NCI-H2227 (cell line): ENCODE data around the gene UPK1A.
"Not testable (repeated sequence)": the region's sequence is repeated elsewhere in the genome, so short reads cannot be mapped to it uniquely, and the experiment has no call there.

ENCODE experiments used
- DNase-seq: peaks from one replicate; lab custom pipeline; 2025; ENCODE audit not compliant: unreplicated experiment; lab: John Stamatoyannopoulos, UW

The UPK1A gene

GRCh38 chr19:35644206-35644986 lies 21.9 kb upstream of the UPK1A start:
- peak; percentile 100 for DNase-seq

GRCh38 chr19:35644987-35645679 lies 21.2 kb upstream of the UPK1A start:
- peak; percentile 97 for DNase-seq

GRCh38 chr19:35645680-35646511 lies 20.4 kb upstream of the UPK1A start:
- DNase-seq = no peak

GRCh38 chr19:35648017-35648961 lies 18.0 kb upstream of the UPK1A start, which contains the start of gene COX6B1:
COX6B1 (plus strand) TSS chr19:35648323; CDS start chr19:35651244, 2,921 bp downstream.
- peak; percentile 100 for DNase-seq

- no peak for DNase-seq
Measured at GRCh38 chr19:35650581-35650980, 15.7 kb upstream of the UPK1A start.

GRCh38 chr19:35654828-35655227 lies 11.5 kb upstream of the UPK1A start:
- not testable (repeated sequence) for DNase-seq

GRCh38 chr19:35655600-35655999 lies 10.7 kb upstream of the UPK1A start:
- no peak for DNase-seq

- DNase-seq = no peak
Measured at GRCh38 chr19:35656700-35657099, 9.6 kb upstream of the UPK1A start.

- no peak for DNase-seq
Measured at GRCh38 chr19:35657904-35658700, 8.2 kb upstream of the UPK1A start.

GRCh38 chr19:35661995-35662340 lies 4.3 kb upstream of the UPK1A start:
- no peak for DNase-seq

GRCh38 chr19:35663981-35664380 lies 2.3 kb upstream of the UPK1A start:
- no peak for DNase-seq

- no peak for DNase-seq
Measured at GRCh38 chr19:35665157-35665556, 1.2 kb upstream of the UPK1A start.

GRCh38 chr19:35665604-35666003 lies 713 bp upstream of the UPK1A start:
- DNase-seq = no peak

GRCh38 chr19:35669566-35669965 lies 3.2 kb downstream of the UPK1A start:
- DNase-seq = no peak

GRCh38 chr19:35669974-35670373 lies 3.7 kb downstream of the UPK1A start:
- DNase-seq = no peak

- no peak for DNase-seq
Measured at GRCh38 chr19:35670686-35671085, 4.4 kb downstream of the UPK1A start.

GRCh38 chr19:35671818-35672217 lies 5.5 kb downstream of the UPK1A start:
- no peak for DNase-seq

GRCh38 chr19:35673121-35673804 lies 6.9 kb downstream of the UPK1A start:
- peak; percentile 98 for DNase-seq

- no peak for DNase-seq
Measured at GRCh38 chr19:35675589-35676140, 9.3 kb downstream of the UPK1A start.
